Renal cortical epithelial cell (primary cell): ENCODE results near the gene PLAU. TPM values are rescaled to one million over a fixed set of nuclear protein-coding genes. Genes with fewer than 3 reads are reported as not detected.
"Not testable (repeated sequence)": the region's sequence is repeated elsewhere in the genome, so short reads cannot be mapped to it uniquely, and the experiment has no call there.

ENCODE experiments used
- DNase-seq: peaks from one replicate; pipeline ENCODE4 v3.0.0-alpha.2; 2011; ENCODE audit warnings: low read depth
- total RNA-seq: library from RNA; depleted of rRNA; stranded (reverse); fragments of >200 nt; gene quantifications from 2 replicates; pipeline ENCODE4 v1.2.3, GENCODE V29; 2014

PLAU gene
- total RNA-seq, 1 donor from 2014 or later, result 238 TPM

DNA sequence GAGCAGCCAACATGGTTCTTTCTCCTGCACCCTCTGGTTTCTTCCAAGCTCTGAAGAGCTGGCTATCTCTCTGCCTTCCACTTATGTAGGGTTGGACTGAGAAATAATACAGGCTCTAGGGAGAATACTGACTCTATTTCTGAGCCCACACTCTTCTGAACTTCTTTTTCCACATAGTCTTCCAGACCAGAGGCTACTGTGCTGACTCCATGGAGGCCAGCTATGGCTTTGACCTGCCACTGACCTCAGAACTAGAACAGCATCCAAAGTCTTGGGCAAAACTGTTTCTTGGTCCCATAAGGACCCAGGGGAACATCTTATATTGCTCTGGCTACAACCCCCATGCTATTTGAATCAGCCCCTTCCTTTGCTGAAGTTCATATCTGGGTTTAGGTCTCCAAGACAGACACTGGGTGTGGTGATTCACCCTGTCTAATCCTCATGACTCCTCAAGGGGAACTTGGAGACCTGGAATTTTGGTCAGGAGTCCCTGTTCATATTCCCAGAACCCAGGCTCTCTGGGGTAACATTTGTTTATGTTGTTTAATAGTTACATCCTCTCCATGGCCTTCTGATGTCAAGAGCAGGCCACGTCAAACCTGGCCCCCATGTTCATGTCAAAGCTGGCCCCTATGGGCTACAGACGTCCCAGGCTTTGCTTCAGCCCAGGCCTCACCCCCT, 12.1 kb upstream of the PLAU start:
- DNase-seq, result peak; percentile 60

DNA sequence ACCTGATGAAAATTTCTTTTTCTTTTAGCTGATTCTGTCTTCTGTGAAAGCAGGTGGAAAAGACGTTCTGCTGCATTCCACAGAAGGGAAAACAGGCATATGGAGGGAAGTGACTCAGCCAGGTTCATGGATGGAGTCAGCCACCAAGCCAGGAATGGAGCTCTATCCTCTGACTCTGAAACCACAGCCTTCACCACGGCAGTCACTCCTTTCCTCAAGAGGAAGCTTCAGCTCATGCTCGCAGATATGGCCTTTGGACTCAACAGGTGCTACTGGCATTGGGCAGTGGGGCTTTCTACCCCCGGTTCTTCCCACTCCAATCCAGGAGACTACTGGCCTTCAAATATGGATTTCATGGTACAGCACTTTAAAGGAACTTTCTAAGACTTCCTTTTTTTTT, 11.5 kb upstream of the PLAU start:
- DNase-seq, result peak; percentile 96

DNA sequence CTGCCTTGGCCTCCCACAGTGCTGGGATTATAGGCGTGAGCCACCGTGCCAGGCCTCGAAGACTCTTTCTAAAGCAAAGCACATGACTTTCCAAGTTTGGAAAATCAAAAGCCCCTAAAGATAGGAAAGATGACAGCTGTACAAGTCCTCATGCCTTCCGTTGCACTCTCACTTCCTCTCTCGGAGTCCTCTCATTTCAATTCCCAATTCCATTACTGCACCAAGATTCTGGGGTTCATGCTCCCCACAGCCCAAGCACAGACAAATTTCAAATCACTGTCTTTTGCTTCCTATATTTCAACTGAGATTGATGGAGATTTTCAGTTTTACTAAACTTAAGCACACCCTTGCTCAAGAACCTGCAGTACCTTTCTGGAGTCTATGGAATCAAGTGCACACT, 10.9 kb upstream of the PLAU start:
- no peak for DNase-seq

DNA sequence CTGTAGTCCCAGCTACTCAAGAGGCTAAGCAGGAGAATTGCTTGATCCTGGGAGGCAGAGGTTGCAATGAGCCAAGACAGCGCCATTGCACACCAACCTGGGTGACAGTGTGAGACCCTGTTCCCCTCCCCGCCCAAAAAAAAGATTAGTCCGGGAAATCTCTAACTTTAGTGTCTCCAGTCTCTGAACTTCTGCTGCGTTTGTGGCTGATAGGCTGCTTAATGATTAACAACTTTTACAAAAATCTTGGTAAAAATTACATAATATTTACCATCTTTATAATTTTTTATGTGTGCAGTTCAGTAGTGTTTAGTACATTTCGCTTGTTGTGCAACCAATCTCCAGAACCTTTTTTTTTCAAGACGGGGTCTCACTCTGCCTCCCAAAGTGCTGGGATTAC, 9.7 kb upstream of the PLAU start:
- no peak for DNase-seq

DNA sequence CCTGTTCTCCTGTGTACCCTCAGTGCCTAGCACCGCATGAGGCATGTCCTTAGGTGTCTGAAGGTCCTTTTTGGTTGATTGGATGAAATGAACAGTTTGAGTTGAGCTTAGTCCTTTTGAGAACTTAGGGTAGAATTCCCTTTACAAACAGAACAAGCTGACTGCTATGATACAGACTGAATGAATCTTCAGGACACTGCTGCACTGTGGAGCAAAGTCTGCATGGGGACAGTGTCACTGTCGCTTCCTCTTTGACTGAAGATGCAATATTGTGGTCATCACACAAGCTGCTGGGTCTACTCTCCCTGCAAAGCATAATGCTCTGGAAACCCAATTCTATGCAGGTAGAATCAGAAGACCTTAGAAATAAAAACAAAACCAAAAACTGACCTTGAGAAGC, 8.6 kb upstream of the PLAU start:
- DNase-seq, result no peak

DNA sequence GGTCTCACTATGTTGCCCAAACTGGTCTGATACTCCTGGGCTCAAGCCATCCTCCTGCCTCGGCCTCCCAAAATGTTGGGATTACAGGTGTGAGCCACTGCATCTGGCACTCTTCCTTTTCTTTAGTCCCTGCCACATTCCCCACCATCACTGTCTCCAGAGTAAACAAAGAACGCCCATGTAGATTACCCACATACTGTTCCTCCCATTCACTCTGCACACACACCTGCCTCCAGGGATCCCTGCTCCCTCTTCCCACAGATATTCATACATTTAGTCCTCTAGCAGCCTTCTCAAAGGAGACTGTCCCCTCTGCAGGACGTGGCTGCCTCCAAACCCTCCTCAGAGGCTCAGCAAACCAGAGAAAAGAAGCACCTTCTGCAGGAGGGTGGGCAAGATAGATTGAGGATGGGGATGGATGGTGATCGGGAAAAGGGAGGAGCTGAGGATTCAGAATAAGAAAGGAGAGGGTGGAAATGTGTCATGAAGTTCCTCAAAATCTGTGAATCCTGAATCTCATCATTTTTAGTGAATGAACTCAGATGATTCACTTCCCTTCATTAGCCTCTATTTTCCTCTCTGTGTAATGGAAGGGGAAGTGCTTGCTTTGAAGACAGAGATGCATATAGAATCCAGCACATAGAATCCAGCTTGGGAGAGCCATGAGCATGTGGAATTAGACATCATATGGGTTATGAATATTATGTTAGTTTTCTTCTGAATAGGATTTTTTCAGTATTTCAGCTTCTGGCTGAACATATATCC, 5.5 kb upstream of the PLAU start:
- no peak for DNase-seq

DNA sequence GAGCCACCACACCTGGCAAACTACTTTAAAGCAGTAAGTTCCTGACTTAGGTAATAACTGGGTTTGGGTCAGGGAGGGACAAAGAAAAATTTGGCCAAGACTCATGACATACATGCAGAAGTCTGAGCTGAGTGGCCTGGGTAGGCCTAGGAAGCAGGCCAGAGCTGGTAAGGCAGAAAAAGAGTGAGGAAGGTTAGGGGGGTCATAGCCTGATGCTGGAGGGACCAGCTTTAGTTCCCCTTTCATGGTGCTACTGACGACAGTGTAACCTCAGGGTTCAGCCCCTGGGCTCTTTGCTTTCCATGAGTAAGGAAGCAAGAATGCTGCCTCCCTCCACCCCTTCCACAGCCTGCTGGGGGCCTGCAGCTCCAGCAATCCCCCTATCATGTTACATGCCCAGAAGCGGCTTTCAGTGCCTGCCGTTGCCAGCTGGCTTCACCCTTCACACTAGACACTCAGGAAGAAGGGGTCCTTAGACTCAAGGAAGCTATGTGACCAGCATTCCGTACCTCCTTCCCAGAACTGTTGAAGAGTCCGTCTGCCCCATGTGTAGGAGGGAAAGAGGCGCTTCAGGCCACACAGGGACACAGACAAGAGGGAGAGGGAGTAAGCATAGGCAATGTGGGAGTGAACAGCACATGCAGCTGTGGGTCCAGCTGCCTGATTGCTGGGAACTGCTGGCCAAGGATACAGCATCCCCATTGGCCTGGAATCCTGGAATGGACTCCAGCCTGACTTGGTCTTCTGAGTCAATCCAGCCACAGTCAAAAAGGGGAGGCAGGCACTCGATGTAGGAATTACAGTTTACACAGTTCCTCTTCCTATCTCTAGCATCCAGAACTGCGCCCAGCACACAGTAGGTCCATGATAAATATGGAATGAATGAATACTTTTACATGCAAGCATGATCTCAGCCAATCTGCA, 4.1 kb upstream of the PLAU start:
- peak; percentile 96 for DNase-seq

DNA sequence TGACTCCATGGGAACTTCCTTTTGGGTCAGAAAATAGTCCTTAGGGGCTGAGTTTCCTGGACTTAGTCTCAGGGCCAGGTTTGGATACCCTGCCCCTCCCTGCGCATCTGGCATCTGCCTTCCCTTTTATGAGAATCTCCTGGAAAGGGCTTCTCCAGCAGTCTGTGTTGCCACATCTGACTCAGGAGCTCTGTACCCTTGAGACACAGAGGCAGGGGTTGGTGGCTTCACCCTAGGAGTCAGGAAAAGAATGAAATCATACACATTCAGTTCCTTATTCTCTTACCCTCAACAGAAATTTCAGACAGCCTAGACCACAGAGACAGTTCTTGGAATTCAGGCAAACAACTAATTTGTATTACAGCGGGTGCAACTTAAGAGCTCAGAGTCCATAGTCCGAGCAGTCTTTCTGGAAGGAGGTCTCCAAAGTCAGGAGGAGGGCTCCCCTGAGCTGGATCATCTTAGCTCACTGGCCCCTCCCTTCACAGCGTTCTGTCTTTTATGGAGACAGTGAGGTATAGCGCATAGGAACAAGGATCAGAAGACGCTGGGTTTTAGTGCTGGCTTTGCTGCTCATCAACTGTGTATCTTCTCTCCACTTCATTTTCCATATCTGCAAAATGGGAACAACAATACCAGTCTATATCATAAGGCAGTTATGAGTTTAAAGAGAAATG, 3.0 kb upstream of the PLAU start:
- DNase-seq, result peak; percentile 89

DNA sequence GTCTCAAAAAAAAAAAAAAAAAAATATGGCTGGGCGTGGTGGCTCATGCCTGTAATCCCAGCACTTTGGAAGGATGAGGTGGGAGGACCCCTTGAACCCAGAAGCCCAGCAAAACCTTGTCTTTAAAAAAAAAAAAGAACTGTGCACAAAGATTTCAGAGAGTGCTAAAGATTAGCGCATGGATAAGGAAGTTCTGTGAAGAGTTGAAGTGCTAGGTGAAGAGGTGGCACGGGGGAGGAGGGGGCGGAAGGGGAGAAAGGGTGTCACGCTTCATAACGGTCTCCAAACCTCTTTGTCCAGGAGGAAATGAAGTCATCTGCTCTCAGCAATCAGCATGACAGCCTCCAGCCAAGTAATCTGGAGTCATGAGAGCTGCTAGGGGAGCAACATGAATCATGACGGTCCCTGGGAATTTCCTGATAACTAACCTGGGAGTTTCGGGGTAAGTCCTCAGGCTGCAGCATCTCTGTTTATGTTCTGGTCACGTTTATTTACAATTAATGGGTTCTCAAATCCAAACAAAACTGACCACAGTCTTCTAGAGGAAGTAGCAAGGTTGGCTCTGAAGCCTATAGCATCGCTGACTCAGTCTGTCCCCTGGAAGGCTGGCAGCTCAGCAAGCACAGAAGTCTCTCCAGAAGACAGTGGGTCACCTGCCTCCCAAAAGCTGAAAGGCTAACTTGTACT, 1.9 kb upstream of the PLAU start:
- DNase-seq, result peak; percentile 99

DNA sequence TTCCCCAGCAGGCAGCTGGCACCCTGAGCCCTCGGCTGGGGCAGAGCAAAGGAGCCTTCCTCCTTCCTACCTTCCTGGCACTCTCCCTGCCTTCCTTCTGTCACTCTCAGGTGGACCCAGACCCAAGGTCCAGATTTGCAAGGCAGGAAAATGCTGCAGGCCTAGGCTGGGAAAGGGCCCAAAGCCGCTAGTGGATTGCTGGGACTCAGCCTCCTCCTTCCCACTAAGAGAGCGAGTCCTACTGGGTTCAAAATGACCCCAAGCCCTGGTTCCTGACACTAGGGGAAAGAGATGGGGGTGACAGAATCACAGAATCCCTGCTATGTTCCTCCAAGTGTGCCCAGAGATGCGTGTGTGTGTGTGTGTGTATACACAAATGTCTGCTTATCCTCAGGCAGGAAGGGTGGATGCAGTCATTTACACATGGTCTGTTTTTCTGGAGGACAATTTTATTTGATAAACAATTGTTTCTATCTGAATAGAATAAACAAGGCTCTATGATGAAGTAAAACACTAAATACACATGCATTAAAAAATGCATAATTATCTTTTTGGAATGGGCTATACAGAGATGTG, 1.3 kb upstream of the PLAU start:
- DNase-seq, result no peak

DNA sequence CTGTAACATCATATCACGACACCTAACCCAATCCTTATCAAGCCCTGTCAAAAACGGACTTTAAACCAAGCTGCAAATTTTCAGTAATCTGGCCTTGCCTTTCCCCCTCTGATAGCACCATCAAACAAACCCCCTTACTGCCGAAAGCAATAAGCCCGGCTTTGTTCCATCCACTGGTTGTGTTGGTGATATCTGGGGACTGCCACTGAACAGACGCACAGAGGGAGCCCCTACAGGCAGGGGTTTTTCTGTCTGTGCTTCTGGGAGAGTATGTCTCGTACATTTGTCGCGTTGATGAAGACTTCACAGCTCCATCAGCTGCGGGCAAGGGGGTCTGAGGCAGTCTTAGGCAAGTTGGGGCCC, 550 bp upstream of the PLAU start:
- DNase-seq, result no peak

DNA sequence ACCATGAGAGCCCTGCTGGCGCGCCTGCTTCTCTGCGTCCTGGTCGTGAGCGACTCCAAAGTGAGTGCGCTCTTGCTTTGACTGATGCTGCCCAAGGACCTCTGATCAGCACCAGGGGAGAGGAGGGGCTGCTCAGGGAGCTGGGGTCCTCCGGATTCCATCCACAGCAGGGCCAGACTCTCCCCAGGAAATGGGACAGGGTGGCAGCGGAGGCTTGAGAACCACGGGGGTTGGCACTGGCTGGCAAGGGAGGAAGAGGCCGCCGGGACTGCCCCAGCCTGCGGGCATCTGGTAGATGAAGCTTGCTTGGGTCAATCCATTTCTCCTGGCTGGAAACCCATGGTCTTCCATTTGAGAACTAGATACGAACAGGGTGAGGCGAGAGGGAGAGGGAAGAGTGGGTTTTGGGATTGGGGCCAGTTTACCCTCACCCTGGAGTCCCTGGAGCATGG, 647 bp downstream of the PLAU start:
- DNase-seq, result no peak

DNA sequence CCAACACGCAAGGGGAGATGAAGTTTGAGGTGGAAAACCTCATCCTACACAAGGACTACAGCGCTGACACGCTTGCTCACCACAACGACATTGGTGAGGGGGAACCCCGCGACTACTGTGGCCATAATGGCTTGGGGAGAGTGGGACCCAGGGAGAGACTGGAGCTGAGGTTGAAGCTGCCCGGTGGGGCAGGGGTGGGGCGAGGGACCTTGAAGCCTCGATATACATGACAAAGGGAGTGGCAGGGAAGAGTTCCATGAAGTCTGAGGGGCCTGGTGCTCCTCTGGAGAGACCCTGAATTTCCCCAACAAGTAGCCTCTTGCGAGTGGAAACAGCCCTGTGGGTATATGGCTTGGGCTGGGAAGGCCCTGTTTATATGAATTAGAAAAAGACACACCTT, 3.1 kb downstream of the PLAU start:
- no peak for DNase-seq

DNA sequence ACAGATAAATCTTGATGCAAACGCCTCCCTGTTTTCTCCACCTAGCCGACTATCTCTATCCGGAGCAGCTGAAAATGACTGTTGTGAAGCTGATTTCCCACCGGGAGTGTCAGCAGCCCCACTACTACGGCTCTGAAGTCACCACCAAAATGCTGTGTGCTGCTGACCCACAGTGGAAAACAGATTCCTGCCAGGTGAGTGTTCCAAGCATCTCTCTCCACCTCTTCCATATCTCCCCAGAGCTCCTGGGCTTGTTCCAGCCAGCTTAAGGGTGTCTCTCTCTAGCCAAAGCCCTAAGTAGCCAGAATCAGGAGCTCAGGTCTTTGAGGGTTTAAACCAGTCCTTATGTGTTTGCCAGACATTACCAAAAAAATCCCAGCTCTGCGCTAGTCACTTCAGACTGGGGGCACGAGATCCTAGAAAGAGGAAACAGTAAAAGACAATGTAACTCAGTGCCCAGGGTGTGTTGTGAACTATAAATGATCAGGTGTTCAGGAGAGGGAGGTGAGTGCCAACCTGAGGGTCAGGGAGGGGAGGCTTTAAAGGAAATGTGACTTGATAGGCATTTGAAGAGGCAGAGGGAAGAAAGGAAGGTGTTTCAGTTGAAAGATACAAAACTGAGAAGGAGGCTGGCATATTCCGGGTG, 4.4 kb downstream of the PLAU start:
- no peak for DNase-seq

DNA sequence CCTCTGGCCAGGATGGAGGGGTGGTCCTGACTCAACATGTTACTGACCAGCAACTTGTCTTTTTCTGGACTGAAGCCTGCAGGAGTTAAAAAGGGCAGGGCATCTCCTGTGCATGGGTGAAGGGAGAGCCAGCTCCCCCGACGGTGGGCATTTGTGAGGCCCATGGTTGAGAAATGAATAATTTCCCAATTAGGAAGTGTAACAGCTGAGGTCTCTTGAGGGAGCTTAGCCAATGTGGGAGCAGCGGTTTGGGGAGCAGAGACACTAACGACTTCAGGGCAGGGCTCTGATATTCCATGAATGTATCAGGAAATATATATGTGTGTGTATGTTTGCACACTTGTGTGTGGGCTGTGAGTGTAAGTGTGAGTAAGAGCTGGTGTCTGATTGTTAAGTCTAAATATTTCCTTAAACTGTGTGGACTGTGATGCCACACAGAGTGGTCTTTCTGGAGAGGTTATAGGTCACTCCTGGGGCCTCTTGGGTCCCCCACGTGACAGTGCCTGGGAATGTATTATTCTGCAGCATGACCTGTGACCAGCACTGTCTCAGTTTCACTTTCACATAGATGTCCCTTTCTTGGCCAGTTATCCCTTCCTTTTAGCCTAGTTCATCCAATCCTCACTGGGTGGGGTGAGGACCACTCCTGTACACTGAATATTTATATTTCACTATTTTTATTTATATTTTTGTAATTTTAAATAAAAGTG, 6.0 kb downstream of the PLAU start:
- no peak for DNase-seq

DNA sequence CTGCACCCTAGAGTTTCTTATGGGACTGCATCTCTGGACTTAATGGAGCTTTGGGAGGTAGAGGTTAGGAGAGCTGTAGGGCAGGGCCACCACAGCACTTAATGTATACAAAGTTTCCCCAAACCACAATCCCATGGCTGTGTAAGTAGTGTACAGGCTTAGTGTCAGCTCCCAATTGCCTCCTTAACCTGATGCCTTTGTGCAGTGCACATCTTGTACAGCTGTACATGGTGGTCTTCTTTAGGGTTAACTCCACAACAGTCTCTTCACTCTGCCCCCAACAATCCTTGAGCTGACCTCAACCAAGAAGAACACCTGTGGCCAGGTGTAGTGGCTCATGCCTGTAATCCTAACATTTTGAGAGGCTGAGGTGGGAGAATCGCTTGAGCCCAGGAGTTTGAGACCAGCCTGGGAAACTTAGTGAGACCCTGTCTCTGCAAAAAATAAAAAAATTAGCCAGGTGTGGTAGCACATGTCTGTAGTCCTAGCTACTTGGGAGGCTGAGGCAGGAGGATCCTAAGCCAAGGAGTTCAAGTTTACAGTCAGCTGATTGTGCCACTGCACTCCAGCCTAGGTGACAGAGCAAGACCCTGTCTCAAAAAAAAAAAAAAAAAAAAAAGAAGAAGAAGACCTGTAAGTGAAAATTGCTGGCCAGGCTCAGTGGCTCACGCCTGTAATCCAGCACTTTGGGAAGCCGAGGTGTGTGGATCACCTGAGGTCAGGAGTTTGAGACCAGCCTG, 6.8 kb downstream of the PLAU start:
- DNase-seq, result no peak

DNA sequence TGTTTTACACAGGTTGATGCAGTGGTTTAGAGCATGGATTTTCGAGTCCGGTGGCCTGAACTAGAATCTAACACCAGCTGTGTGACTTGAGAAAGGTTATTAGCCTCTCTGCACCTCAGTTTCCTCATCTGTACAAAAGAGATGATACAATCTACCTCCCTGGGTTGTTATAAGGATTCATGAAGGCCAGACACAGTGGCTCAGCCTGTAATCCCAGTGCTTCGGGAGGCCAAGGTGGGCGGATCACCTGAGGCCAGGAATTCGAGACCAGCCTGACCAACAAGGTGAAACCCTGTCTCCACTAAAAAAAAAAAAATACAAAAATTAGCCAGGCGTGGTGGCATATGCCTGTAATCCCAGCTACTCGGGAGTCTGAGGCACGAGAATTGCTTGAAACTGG, 8.5 kb downstream of the PLAU start:
- not testable (repeated sequence) for DNase-seq

DNA sequence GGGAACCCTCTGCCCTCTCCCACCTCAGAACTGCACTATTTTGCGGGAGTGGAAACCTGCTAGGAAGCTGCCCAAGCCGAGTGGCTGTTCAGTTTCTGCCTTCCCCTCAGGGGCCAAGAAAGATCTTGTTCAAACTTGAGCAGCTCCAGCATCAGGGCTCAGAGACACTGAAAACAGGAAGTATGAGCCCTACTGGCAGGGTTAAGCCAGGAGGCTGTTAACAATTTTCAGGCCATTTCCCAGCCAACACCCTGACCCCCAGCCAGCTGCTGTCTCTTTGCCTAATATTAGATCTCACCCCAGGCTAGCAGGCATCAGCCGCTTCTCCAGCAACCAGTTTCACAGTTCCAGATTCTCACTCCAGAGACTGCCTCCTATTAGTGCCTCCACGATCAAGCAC, 9.2 kb downstream of the PLAU start:
- DNase-seq, result no peak
